Amniotic stem cell (primary cell): ENCODE data around the gene TRIM58.

Source experiments
- DNase-seq: peaks from one replicate; lab custom pipeline; 2025; lab: John Stamatoyannopoulos, UW

TRIM58 gene

GRCh38 chr1:247857069-247857984 is at the start of gene TRIM58:
Gene TRIM58 (plus strand): TSS chr1:247857187. CDS start chr1:247857247, 60 bp downstream.
- DNase-seq, result no peak

DNA sequence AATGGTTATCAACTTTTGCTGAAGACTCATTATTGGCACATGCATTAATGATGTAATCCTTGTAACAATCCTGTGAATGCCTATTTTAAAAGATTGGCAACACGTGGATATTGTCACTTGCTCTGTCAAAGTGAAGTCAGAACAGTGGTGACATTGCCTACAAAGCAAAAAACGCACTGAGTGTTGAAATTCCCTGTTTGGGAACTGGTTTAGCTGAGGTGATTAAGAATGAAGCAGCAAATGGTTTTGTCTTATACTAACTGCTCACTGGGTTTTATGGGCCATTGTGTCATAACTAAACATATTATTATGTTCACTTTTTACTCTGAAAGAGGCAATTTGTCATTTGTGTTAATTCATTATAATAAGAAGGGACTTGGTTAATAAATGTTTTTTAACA is 44.4 kb upstream of the TRIM58 start:
- DNase-seq, result no peak

DNA sequence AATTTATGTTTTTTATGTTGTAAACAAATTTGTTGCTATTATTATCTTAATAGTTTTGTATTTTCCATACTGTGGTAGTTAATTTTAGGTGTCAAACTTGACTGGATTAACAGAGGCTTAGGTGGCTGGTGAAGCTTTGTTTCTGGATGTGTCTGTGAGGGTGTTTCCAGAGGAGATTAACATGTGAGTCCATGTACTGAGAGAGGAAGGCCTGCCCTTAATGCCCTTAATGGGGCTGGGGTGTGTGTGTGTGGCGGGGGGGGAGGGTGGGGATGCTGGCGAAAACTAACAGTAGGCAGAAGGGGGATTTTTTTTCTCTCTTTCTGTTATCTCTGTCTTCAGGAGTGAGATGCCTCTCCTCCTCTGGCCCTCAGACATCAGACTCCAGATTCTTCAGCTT is 34.9 kb upstream of the TRIM58 start:
- no peak for DNase-seq

GRCh38 chr1:247824023-247824422 is 33.0 kb upstream of the TRIM58 start, which contains the start of gene OR14A16:
Gene OR14A16 (minus strand): TSS chr1:247824119. CDS start chr1:247815729, 8,390 bp downstream.
- DNase-seq, result no peak

DNA sequence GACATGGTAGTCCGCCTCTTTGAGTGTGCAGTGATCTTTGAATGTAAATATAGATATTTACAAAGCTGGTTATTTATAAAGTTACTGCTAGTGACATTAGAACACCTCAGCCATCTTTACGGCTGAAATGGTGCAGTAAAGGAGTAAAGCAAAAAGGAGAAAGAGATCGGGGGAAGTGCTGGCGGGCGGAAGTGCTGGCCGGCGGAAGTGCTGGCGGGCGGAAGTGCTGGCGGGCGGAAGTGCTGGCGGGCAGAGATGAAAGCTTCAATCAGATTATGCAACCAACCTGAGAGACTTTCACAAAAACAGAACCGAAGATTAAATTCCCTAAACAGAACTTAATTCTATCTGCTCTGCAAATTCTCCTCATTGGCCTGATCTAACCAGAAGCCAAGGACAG is 31.6 kb upstream of the TRIM58 start:
- no peak for DNase-seq

DNA sequence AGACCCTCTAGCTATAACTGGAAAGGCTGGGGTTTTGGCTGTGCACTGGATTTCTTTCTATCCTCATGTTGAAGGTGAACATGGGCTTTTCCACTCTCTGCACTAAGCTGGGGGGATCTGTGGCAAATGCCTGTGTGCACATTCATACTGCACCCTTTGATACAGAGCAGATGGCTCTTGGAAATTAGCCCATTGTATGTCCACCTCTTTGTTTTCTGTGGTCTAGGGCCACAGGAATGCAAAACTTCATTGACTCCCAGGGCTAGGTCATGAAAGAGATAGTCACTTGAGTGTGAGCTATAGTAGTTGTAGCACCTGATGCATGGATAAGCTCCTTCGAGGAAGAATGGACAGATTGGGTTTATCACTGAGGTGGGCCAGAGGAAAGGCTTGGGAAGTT is 27.3 kb upstream of the TRIM58 start:
- no peak for DNase-seq

DNA sequence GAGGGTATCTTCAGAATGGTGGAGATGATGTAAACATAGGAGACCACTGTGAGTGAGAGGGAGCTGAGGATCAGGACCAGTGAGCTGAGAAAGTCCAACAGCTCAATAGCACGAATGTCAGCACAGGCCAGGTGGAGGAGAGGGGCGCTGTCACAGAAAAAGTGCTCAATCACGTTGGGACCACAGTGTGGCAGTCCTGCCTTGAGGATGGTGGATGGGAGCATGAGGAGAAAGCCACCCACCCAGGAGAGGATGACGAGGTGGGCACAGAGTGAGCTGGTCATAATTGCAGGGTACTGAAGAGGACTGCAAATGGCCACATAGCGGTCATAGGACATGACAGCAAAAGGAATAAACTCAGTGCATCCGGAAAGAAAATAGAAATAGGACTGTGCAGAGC is 23.4 kb upstream of the TRIM58 start:
- no peak for DNase-seq

- no peak for DNase-seq
These were observed 16.2 kb upstream of the TRIM58 start for GRCh38 chr1:247840818-247841217.

DNA sequence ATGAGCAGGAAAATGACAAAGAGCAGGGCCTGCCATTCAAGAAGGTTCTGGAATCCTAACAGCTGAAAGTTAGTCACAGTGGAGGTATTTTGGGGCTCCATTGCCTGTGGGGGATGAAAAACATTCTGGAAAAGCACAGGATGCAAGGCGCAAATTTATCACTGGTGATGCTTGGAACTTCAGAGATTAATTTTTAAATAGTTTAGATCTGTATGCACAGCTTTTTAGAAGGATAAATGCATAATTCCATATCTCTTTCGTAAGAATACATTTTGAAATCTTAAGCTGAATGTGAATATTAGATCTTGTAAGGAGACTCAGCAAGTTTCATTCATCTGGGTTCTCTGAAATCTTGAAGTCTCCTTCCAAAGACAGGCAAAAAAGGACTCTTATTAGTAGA is 15.2 kb upstream of the TRIM58 start, which contains the start of gene OR11L1:
Gene OR11L1 (minus strand): TSS at position 101 of the 400 bp plus-strand sequence. CDS start 0 bp downstream, at position 101.
- no peak for DNase-seq

DNA sequence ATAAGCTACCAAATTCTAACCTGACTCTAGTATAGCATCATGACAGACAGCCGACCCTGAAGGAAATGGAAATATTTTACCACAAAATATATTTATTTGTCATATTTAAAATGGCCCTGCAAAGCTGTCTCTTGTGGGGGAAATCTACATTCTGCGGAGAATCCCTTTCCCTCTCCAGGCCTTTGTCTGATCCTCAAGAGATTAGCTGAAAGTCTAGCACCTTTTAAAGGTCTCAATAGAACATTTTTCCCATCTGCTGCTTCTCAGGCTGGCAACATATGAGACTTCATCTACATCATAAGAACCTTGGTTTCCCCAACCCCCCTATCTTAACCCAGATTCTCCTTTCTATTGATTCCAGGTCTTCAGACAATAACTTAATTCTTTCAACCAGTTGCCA is 13.6 kb upstream of the TRIM58 start:
- DNase-seq, result no peak

- no peak for DNase-seq
These were observed 11.8 kb upstream of the TRIM58 start for GRCh38 chr1:247845011-247845692.

DNA sequence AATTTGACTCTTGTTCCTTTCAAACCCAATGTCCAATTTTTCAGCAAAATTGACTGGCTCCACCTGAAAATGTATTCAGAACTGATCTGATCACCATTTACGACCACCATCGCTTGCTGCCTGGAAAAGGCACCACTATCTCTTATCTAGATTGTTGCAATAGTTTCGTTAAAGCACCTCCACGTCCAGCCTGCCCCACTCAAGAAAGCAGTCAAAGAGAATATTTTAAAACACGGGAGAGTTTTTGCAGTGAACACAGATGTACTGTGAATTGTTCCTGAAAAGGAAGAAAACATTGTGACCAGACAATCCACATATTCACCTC is 11.3 kb upstream of the TRIM58 start:
- no peak for DNase-seq

GRCh38 chr1:247848346-247848745 is 8.6 kb upstream of the TRIM58 start:
- no peak for DNase-seq

DNA sequence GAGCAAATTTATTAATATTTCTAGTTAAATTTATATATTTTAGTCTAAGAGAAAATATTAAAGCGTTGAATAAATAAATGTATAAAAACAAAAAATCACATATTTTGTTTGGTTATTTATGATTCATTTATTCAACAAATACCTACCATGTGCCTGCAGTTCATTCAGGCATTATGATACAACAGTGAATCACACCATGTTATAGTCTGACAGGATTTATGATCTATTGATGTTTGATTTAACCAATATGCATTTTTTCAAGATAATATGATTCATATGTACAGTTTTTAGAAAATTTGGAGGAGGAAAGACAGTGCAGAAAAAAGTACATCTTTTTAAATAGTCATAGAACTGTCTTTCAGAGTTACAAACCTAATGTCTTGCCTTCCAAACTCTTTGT is 7.4 kb upstream of the TRIM58 start:
- no peak for DNase-seq

GRCh38 chr1:247854899-247855545 is 2.0 kb upstream of the TRIM58 start:
- DNase-seq, result no peak

- DNase-seq, result no peak
These were observed 1.1 kb upstream of the TRIM58 start for GRCh38 chr1:247855911-247856310.

GRCh38 chr1:247857985-247858619 is 1.1 kb downstream of the TRIM58 start:
- no peak for DNase-seq

GRCh38 chr1:247862756-247863155 is 5.8 kb downstream of the TRIM58 start:
- no peak for DNase-seq

DNA sequence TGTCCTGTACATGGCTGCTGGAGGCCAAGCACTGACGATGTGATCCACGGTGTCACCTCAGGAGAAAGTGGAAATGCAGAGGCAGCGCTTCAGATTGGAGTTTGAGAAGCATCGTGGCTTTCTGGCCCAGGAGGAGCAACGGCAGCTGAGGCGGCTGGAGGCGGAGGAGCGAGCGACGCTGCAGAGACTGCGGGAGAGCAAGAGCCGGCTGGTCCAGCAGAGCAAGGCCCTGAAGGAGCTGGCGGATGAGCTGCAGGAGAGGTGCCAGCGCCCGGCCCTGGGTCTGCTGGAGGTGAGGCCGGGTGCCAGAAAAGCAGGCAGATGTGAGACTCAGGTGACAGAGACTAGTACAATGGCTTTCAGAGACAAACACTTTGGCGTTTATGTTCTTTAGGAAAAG is 7.7 kb downstream of the TRIM58 start:
- no peak for DNase-seq

- no peak for DNase-seq
These were observed 8.4 kb downstream of the TRIM58 start for GRCh38 chr1:247865416-247865815.

DNA sequence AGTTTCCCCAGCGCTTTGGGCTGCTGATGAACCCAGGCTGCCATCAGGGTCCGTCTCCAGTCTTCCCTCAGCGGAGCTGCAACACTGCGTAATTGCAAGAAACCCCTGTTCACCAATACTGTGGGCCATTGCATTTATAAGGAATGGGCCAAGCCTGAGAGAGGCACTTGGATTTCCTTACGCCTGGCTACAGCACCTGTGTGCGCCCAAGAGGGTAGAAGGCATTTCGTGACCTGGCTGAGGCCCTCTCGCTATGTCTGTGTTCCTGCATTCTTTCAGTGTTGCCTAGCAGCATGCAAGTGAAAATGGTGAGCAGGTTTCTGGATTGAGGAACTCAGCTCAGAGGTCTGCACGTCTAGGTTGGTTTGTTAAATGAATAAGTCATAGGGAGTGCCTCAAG is 26.4 kb downstream of the TRIM58 start:
- no peak for DNase-seq

DNA sequence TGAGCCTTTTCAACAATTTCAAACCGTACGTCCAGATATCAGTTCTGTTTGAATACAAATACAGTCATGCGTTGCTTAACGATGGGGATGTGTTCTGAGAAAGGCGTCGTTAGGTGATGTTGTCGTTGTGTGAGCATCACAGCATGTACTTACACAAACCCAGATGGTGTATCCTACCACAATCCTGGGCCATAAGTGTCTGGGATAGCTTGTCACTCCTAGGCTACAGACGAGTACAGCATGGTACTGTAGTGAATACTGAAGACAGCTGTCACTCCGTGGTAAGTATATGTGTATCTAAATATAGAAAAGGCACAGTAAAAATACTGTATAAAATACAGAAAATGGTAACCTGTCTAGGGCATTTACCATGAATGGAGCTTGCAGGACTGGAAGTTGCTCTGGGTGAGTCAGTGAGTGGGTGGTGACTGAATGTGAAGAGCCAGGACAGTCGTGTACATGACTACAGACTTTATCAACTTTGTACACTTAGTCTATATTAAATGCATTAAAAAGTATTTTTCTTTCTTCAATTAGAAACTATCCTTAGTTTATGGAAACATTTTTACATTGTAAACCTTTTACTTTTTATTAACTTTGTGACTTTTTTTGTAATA is 27.9 kb downstream of the TRIM58 start:
- no peak for DNase-seq
